ENCODE measurements around the gene CLCA4.
A peak's percentile ranks its signal among the peaks of the same experiment; 100 is the strongest.

The CLCA4 gene, protein sequence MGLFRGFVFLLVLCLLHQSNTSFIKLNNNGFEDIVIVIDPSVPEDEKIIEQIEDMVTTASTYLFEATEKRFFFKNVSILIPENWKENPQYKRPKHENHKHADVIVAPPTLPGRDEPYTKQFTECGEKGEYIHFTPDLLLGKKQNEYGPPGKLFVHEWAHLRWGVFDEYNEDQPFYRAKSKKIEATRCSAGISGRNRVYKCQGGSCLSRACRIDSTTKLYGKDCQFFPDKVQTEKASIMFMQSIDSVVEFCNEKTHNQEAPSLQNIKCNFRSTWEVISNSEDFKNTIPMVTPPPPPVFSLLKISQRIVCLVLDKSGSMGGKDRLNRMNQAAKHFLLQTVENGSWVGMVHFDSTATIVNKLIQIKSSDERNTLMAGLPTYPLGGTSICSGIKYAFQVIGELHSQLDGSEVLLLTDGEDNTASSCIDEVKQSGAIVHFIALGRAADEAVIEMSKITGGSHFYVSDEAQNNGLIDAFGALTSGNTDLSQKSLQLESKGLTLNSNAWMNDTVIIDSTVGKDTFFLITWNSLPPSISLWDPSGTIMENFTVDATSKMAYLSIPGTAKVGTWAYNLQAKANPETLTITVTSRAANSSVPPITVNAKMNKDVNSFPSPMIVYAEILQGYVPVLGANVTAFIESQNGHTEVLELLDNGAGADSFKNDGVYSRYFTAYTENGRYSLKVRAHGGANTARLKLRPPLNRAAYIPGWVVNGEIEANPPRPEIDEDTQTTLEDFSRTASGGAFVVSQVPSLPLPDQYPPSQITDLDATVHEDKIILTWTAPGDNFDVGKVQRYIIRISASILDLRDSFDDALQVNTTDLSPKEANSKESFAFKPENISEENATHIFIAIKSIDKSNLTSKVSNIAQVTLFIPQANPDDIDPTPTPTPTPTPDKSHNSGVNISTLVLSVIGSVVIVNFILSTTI

DNA sequence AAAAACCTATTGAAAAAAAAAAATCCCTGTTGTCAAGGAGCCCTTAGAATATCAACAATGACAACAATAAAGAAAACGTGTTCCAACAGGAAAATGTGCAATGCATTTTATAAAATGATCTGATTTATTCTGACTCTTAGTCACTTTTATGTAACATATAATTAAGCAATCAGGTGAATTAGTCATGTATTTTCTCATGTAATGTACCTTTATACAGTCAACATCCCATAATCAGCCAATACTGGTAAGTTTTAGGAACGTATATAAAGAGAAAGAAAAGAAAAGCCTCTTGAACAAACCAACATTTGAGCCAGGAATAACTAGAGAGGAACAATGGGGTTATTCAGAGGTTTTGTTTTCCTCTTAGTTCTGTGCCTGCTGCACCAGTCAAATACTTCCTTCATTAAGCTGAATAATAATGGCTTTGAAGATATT lies at the start of gene CLCA4:
TSS of gene CLCA4 (plus strand) at position 292 of the 435 bp plus-strand sequence. CDS start at position 334, 42 bp downstream.
- DNase-seq = no peak

DNA sequence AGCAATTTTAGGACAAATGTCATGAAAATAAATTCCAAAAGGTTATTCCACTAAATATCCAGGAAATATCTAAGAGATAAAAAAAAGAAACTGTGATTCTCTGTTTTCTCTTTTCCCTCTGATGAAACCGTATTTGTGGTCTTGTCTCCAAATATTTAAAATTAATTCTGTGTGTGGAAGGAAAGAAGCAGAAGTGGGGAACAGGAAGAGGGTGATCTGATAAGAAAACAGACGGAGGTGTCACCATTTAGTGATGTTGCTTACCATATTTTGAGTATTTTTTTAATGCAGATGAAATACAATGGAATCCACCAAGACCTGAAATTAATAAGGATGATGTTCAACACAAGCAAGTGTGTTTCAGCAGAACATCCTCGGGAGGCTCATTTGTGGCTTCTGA lies 48.6 kb upstream of the CLCA4 start:
- no peak for DNase-seq

DNA sequence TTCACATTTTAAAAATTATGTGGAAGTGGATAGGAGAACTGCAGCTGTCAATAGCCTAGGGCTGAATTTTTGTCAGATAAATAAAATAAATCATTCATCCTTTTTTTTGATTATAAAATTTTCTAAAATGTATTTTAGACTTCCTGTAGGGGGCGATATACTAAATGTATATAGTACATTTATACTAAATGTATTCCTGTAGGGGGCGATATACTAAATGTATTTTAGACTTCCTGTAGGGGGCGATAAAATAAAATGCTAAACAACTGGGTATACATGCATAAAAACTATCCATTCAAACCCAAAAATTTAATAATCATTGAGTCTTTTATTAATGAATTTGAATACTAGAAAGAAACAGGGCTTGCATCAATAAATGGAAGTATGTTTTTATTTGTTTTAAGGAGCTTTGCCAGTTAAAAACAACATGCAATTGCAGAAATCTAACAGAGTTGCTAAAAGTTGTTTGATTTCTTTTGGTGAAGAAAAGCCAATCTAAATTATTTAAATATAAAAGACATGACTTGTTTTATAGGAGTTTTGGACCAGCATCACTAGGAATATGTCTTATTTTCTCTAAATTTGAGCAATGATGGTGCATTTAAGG lies 46.8 kb upstream of the CLCA4 start:
- peak; percentile 72 for DNase-seq

DNA sequence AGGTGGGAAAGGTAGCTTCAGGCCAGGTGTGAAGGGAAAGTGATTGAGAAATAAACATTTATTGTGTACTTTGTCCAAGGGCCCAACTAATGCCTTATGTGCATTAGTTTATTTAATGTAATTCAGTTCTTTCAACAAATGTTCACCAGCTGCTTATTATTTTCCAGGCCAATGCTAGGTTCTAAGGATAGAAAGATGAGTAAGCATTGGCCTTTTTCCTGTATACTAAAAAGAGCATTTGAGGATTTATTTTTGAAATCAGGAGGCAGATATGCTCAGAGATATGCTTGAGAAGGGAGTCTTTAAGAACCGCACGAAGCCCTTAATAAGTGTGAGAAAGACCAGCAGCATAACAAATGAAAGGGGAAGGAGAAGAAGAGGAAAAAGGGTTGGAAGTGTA lies 46.2 kb upstream of the CLCA4 start:
- DNase-seq = no peak

DNA sequence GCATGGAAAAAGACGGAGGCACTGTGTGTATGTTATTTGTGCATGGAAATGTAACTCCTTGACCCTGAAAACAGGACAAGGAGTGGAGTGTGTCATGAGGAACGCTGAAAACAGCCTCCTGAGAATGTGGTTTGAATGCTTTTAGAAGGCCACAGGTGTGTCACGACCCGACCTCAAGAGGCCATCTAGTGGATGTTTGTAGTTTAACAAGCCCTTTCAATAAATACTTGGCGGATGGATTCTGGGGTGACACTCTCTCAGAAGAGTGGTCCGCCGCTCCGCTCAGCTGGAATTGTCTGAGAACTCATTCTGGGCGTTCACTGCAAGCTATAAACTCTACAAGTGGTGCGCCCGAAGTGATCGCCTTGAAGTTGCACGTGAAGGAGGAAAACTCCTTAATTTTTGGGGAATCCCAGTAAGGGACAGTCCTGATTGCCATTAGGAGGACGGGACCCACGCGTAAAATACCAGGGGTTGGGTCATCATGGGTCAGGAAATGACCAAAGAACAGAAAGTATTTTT lies 44.7 kb upstream of the CLCA4 start:
- DNase-seq = peak; percentile 74

DNA sequence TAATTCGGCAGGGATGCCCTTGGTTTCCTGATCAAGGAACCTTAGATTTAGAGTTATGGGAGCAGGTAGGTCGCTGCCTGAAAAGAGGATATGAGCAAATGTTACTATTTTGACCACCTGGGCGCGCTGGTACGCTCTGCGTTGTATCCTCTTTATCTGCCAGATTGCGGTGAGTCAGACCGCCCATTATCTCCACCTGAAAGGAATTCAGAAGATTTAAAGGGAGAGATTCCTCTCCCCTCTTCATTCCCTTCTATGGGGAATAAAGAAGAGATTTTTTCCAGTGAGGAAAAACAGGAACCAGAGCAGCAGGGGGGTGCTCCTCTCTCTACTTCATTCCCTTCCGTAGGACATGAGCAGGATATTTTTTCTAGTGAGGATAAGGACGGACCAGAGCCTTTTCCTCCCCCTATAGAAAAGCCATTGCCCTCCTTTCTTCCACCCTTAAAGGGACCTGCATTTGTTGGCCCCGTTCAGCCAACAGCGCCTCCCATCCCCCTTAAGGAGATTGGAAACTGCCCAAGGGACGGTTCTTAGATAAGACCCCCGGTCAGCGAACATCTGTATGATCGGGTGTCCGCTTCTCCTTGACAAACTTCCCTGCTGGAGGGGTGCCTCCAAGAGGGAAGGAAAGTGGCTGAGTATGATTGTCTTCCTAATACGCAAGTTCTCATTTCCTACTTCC lies 44.0 kb upstream of the CLCA4 start:
- DNase-seq = peak; percentile 36

DNA sequence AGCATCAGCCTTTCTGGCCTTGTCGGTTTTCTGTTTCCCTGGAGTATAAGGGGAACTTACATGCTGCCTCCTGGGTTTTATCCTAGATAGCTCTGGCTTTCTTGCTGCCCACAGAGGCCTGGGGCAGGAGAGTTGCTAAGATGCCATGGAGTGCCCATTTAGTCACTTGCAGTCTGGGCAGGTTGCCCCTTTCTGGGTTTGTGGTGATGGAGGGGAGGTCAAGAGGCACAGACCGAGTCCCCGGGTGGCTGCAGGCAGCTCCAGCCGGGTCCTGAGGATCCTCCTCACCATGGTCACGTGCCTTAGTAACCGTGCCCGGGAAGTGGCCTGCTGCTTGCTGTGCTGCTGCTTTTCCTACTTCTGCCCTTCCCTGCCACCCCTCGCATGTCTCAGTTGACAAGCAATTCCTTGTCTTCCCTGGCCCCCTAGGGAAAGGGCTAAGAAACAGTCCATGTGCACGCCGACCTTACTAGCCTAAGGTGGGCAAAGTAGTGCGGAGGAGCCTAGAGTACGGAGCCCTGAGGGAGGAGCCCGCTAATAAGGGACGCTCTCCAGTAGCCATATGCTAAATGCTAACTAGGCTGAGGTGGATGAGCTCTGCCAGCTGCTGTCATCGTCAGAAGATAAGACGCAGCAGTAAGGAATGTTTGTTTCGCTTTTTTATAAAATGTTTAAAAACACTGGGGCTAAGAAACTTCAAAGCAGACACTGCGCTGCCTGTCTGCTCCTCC lies 43.3 kb upstream of the CLCA4 start:
- DNase-seq = no peak

DNA sequence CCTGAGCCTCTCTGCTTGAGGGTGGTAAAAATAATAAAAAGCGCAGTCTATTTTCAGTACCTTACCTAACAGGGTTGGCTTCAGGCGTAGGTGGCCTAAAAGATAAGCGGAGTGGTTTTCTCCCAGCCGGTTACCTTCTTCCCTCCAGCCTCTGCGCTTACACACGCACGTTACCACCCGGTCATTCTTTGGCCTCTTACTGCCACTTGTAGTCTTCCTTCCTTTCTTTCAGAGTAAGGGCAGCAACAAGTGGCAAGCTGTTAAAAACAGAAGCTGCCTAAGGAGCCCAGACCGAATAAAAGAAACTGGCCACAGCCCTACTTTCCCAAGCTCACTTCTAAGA lies 42.8 kb upstream of the CLCA4 start:
- DNase-seq = no peak

DNA sequence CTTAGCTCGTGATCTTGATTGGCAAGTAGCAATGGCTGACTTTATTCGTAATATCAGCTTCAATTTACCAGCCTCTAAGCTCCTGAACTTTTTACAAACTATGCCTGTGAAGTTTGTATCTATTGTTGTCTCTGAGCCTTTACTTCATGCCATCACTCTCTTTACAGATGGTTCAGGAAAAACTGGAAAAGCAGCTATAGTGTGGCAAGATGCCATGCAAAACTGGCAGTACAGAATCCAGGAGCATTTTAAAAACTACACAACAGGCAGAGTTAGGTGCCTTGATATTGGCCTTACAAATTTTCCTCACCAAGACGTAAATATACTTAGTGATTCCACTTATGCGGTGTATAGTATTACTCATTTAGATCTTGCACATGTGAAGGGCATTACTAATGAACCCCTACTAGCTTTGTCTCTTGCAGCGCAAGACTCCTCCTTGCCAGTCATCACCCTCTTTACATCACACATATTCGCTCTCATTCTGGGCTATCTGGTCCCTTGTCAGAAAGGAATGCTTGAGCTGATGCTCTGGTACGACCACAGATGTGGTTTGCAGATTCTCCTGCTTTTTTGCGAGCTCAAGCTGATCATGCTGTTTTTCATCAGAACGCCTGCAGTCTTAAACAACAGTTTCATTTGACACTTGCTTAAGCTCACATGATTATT lies 41.8 kb upstream of the CLCA4 start:
- no peak for DNase-seq

DNA sequence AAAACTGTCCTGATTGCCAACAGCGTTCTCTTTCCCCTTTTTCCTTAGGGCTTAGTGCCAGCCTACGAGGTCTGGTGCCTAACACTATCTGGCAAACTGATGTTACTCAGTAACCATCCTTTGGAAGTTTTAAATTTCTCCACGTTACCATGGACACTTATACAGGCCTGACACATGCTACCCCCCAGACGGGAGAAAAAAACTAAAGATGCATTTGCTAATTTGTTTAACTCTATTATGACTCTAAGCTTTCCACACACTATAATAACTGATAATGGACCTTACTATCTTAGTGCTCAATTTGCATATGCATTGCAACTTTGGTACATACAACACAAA lies 41.3 kb upstream of the CLCA4 start:
- no peak for DNase-seq

DNA sequence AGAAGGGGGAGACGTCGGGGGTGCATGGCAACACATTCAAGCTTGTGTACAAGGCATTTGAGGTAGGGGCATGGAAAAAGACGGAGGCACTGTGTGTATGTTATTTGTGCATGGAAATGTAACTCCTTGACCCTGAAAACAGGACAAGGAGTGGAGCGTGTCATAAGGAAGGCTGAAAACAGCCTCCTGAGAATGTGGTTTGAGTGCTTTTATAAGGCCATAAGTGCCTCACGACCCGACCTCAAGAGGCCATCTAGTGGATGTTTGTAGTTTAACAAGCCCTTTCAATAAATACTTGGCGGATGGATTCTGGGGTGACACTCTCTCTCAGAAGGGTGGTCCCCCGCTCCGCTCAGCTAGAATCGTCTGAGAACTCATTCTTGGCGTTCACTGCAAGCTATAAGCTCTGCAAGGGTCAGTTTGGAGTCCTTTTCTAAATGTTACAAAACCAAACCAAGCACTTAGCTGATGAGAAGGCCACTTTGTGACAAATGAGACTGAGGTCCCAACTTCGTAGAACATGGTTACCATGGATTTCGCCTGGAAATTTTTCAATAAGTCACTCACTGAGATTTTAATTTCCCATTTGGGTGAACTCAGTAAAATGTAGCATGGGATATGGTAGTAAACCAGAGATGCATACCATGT lies 38.8 kb upstream of the CLCA4 start:
- peak; percentile 42 for DNase-seq

DNA sequence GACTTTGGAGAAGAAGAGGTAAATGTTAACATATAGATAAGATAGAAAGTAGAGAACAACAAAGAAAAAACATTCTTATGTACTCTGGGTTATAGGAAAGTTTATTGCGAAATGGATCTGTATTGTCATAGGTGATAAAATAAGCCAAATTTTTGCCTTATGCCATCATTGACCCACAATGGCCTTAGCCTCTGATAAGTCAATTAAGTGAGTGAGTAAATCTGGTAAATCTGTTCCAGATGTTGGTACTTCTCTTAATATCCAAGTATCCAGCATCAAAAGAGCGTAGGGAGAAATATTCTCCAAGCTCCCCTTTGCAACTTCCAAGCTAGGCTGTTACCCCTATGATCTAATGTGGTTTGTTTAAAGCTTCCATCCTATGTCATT lies 38.3 kb upstream of the CLCA4 start:
- DNase-seq = no peak

DNA sequence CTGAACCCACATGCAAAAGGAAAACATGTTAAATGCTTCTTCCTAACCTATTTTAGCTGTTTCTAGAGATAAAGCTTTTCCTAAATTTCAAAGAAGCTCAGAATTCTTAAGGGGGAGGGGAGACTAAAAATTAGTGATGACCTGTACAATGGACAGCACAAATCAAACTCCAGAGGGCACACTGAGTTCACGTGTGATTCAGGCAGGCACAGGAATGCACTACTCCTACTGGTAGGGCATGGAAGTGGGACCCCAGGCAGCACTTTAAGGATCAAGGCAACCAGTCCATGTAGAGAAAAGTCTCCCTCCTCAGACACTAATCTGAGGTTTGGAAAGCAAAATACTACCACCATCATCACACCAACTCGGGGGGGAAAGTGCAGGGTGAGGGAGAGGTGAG lies 31.3 kb upstream of the CLCA4 start:
- DNase-seq = no peak

DNA sequence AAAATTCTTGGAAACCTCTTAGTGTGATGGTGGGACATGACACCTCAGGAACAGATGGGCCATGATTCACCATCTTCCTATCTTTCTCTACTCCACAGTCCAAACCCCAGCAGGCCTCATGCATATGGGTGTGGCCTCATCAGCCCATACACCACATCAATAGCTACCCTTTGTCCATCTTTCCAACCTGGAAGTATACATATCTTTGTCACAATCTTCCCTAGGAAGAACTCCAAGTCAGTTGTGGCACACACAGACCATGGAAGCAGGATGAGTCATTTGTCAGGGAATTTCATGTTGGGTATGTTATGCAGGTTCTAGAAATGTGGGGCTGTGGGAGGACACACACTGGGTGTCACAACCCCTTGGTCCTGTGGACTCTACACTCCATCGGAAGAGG lies 30.5 kb upstream of the CLCA4 start:
- DNase-seq = no peak

DNA sequence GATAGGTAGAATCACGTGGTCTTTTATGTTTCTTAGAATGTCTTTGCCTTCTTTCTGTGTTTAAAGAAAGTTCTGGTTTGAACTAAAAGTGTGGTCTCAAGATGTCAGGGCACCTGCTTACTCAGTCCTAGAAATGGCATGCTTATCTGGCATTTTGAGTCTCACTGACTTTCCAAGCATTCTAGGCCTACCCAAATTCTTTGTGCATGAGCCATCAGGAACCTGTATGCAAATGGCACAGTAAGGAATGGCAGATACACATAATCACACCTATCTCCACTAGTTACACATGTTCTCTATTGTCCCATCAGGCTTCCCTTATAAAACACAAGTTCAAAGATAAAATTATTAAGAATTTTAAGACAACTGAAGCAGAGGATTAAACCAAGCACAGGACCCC lies 29.5 kb upstream of the CLCA4 start:
- no peak for DNase-seq

DNA sequence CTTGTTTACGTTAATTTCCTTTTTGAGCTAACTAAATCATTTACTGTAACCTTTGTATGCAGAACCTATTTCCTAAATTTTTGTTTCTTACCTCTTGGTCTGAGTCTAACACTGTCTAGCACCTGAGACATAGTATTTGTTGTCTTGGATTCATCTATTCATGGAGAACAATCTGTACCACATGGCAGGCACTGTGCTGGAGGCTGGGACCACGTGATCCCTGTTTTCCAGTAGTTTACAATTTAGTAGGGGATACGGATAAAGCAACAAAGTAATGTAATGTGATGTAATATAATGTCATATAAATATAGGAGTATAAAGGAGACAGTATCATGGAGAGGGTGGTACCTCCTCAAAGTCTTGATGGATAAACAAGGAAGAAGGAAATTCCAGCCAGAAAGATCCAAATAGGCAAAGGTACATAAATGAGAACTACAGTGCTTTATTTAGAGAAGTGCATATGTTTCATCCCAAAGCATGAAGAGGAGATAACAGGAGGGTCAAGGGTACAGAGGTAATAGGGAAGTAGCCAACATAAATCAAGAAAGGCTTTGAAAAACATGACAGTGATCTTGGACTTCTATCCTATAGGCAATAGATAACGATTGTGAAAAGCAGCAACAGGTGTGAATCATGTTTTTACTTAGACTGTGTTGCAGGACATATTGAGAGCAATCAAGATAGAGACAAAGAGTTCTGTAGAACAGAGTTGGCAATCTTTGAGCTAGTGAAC lies 25.9 kb upstream of the CLCA4 start:
- no peak for DNase-seq

DNA sequence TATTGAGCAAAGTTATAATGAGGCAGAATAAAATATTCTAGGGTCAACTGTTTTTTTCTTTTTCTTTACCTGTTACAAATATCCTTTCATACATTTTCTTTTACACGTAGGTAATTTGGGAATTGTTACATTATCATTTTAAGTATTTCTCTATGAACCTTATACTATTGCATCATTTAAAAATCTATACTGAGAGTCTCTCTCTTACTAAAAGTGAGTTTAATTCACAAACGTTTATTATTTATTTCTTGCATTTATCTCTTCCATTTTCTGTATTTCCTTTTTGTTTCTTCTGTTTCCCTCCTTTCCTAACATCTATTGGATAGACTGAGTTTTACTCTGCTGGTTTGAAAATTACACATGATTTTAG lies 25.4 kb upstream of the CLCA4 start:
- DNase-seq = no peak

DNA sequence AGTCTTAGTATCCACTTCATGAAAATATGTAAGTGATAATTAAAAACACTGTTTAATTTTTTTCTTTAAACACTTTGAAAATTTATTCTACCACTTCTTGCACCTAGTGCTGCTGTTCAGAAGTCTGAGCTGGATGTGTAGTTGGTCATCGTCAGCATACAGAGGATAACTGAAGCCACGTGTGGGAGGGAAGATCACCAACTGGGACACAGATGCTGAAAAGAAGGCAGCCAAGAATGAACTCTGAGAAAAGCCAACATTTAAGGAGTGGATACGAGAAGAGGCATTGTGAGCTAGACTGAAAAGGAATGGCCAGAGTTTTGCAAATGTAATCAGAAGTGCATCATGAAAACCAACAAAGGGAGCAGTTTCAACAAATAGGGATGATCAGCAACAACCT lies 24.6 kb upstream of the CLCA4 start:
- DNase-seq = no peak

DNA sequence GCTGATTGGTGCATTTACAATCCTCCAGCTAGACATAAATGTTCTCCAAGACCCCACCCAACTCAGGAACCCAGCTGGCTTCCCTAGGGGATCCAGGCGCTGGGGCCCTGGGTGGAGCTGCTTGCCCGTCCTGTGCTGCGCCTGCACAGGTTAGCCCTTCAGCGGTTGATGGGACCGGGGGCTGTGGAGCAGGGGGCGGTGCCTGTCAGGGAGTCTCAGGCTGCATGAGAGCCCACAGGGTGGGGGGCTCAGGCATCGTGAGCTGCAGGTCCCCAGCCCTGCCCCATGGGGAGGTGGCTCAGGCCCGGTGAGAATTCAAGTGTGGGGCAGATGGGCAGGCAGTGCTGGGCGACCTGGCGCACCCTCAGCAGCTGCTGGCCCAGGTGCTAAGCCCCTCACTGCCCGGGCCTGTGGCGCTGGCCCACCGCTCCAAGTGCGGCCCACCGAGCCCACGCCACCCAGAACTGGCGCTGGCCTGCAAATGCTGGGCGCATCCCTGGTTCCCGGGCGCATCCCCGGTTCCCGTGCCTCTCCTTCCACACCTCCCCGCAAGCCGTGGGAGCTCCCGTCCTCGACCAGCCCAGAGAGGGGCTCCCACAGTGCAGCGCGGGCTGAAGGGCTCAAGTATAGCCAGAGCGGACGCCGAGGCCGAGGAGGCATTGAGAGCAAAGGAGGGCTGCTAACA lies 23.1 kb upstream of the CLCA4 start:
- no peak for DNase-seq

DNA sequence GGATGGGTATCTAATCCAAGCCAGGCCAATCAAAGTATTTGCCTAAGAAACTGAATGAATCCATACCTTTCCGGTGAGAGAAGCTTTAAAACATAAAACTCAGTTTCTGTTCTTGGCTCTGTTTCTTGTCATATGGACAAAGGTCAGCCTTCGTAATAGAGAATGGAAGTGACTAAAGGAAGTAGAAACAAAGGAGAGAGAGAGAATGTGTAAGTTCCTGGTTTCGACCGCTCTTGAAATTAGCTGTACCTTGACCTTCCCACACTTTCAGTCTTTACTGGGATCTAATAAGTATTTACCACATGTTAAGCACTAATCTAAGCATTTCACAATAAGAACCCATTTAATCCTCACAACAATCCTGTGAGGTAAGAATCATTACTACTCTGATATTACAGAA lies 19.6 kb upstream of the CLCA4 start:
- no peak for DNase-seq

Data from CD4-positive, alpha-beta T cell treated with Interleukin-4 for 4 hours (primary cell).